NCI-H345 treated with DMSO at 0.1 percent for 48 hours (cell line): ENCODE measurements around the gene RAB7B.

Experiments used
- DNase-seq: peaks from one replicate; lab custom pipeline; 2025; ENCODE audit not compliant: unreplicated experiment; lab: John Stamatoyannopoulos, UW

RAB7B gene

GRCh38 chr1:205930195-205930577 lies 73.0 kb downstream of the RAB7B start:
- no peak for DNase-seq

- DNase-seq, result no peak
Measured at GRCh38 chr1:205929496-205930194, 73.5 kb downstream of the RAB7B start.

- peak; percentile 9 for DNase-seq
Measured at GRCh38 chr1:205928317-205928716, 74.9 kb downstream of the RAB7B start.

- no peak for DNase-seq
Measured at GRCh38 chr1:205927676-205928075, 75.5 kb downstream of the RAB7B start.

- no peak for DNase-seq
Measured at GRCh38 chr1:205927247-205927646, 75.9 kb downstream of the RAB7B start.
